CD4-positive, alpha-beta T cell treated with Interleukin-4 for 1 hour (primary cell): ENCODE data around the gene HSPA5.

Experiments
- DNase-seq, 2 donors: peaks; one replicate each; pipeline ENCODE4 v3.0.0-alpha.2; 2020 to 2022

HSPA5 gene

GRCh38 chr9:125189361-125190289 is 51.5 kb downstream of the HSPA5 start, which contains the start of gene PPP6C:
Gene PPP6C (minus strand): TSS chr9:125189803. CDS start chr9:125189718, 85 bp downstream.
- DNase-seq: peak; percentile 97

GRCh38 chr9:125189011-125189360 is 52.2 kb downstream of the HSPA5 start:
- DNase-seq: peak; percentile 26 to 41
